Muscle of leg (tissue), 11 donors: ENCODE data around the gene ACER3. TPM values are rescaled to one million over a fixed set of nuclear protein-coding genes. Genes with fewer than 3 reads are reported as not detected.
"Not testable (repeated sequence)": the region's sequence is repeated elsewhere in the genome, so short reads cannot be mapped to it uniquely, and the experiment has no call there.

Source experiments
- DNase-seq: peaks from one replicate; pipeline ENCODE4 v3.0.0; 2013
- H3K27ac ChIP-seq: one replicate; pipeline ENCODE4 v1.5.1; 2013; ENCODE audit warnings: mild to moderate bottlenecking, low read length, control low read depth
- H3K27me3 ChIP-seq: one replicate; pipeline ENCODE4 v1.6.1; 2013; ENCODE audit warnings: low read length; ENCODE audit not compliant: control insufficient read depth, insufficient read depth
- H3K36me3 ChIP-seq: one replicate; pipeline ENCODE4 v1.6.1; 2013; ENCODE audit warnings: low read length; ENCODE audit not compliant: control insufficient read depth, insufficient read depth
- H3K4me1 ChIP-seq: one replicate; pipeline ENCODE4 v1.6.1; 2013; ENCODE audit warnings: low read length; ENCODE audit not compliant: control insufficient read depth, insufficient read depth
- H3K4me3 ChIP-seq: one replicate; pipeline ENCODE4 v1.5.1; 2013; ENCODE audit warnings: low read length, control low read depth
- H3K9me3 ChIP-seq: replicated peaks from 2 replicates; pipeline ENCODE4 v1.6.1; 2013; ENCODE audit warnings: low read depth, low read length; ENCODE audit not compliant: control insufficient read depth
- WGBS: methylation state at CpG from one replicate; pipeline ENCODE4 v1.1.5; 2013; ENCODE audit warnings: missing lambda C conversion rate; ENCODE audit not compliant: insufficient coverage; 5-methylcytosine and 5-hydroxymethylcytosine counted together
- polyA plus RNA-seq, 8 donors: library from polyadenylated mRNA; unstranded; fragments of 120-200 nt; gene quantifications; one replicate each; pipeline versions ENCODE4 v1.2.1 to v1.2.3, GENCODE V29; 2013; ENCODE audit warnings: inconsistent platforms in 1 of 8, low replicate concordance in 1 of 8; ENCODE audit not compliant: insufficient read length in 8 of 8, insufficient read depth in 1 of 8
- total RNA-seq: library from RNA; stranded (reverse); fragments of 120-200 nt; gene quantifications from one replicate; pipeline ENCODE4 v1.2.4, GENCODE V29; 2013

The ACER3 gene
- total and polyA plus RNA-seq, 9 donors = 4.5 to 10.3 (median 5.9) TPM

DNA sequence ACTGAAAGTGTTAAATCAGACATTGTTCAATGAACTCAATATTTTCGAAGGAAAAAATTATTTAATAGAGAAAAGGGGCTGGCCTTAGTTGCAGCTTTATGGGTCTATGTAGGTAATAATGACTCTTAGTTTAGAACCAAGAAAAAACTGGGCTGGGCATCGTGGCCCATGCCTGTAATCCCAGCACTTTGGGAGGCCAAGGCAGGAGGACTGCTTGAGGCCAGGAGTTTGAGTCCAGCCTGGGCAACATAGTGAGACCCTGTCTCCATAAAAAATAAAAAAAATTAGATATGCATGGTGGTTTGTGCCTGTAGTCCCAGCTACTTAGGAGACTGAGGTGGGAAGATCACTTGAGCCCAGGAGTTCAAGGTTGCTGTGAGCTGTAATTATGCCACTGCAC lies 2.1 kb downstream of the ACER3 start:
- DNase-seq, H3K27me3 ChIP-seq, H3K36me3 ChIP-seq, H3K9me3 ChIP-seq, H3K27ac ChIP-seq, H3K4me3 ChIP-seq: not testable (repeated sequence)
- H3K4me1 ChIP-seq = peaks cover 14% of the 10 kb centered on the region
- WGBS = no CpG with 5 or more reads among the region's 2 CpGs

DNA sequence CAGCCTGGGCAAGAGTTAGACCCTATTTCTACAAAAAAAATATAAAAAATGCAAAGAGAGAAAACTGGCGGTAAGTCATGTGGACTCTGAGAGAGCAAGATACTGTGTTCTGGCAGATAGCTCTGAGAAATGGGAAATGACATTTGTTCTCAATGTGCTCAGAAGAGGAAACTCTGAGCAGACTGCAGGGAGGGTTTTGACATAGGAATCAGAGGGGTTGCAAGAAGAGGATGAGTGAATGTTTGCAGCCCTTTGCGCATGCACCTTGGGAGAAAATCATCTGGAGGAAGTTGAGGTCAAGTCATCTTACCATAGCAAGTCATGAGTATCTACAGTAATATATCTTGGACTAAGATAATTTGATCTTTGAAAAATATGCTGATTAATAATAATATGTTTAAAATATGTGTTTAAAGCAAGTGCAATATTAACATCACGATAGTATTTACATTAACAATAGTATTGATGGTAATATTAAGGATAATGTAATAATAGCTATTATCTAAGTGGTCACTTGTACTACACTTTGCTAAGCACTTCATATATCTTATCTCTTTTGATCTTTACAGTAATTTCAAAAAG lies 2.6 kb downstream of the ACER3 start:
- no peak overlapping the region for H3K4me3 ChIP-seq
- 71% methylated on average over 1 of the region's 3 CpGs for WGBS
- H3K4me1 ChIP-seq = peaks cover 14% of the 10 kb centered on the region
- no peaks in the 10 kb centered on the region for H3K36me3 ChIP-seq
- H3K9me3 ChIP-seq = no peaks in the 10 kb centered on the region
- no peak overlapping the region for H3K27ac ChIP-seq
- peak; percentile 59 for DNase-seq
- H3K27me3 ChIP-seq = no peaks in the 10 kb centered on the region

DNA sequence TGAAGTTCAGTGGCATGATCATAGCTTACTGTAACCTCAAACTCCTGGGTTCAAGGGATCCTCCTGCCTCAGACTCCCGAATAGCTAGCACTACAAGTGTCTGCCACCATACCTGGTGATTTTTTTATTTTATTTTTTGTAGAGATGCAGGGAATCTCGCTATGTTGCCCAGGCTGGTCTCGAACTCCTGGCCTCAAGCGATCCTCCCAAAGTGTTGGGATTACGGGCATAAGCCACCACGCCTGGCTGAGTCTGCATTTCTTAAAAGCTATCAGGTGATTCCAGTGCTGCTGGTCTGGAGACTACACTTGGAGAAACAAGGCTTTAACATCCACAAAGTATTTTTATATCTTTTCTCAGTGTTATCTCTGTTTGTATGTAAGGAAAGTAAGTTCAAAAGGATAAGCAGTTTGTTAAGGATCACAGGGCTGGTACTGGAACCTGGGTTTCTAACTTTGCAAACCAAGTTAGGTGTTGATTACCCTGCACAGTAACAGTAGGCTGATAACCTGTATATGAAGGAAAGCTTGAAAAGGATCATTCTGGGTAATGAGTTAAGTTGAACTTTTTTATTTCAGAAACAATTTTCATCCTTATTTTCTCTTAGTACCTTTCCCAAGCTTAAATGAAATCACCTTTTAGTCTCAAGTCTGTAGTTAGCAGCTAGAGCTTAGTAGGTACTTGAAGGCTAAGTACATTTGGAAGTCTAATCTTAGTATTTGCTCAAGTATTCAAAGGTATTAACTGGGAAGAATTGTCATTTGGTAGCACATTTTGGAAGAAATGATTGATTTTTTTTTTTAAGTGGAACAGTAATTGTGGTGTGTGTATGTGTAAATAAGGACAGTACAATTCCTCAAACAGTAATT lies 12.5 kb downstream of the ACER3 start:
- H3K4me1 ChIP-seq = no peaks in the 10 kb centered on the region
- H3K9me3 ChIP-seq = no peaks in the 10 kb centered on the region
- 94% methylated on average over 4 of the region's 6 CpGs for WGBS
- no peak overlapping the region for H3K4me3 ChIP-seq
- DNase-seq = no peak
- no peaks in the 10 kb centered on the region for H3K27me3 ChIP-seq
- no peak overlapping the region for H3K27ac ChIP-seq
- H3K36me3 ChIP-seq = peaks cover 4% of the 10 kb centered on the region

DNA sequence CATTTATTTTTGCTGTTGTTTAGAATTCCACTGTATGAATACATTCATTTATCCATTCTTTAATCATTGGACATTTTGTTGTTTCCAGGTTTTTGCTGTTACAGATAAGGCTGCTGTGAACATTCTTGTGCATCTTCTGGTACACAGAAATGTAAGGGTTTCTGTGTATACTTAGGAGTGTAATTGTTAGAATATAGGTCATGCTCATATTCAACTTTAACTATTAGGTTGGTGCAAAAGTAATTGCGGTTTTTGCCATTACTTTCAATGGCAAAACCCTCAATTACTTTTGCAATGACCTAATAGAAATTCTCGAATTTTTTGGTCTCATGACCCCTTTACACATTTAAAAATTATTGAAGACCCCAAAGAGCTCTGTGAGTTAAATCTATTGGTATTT lies 17.3 kb downstream of the ACER3 start:
- Histone ChIP-seq H3K27me3 (no peaks in the 10 kb centered on the region), H3K27ac (no peak overlapping the region), H3K9me3 (no peaks in the 10 kb centered on the region), H3K4me1 (no peaks in the 10 kb centered on the region), H3K36me3 (no peaks in the 10 kb centered on the region), H3K4me3 (no peak overlapping the region)
- no peak for DNase-seq
- no CpG with 5 or more reads among the region's 2 CpGs for WGBS

DNA sequence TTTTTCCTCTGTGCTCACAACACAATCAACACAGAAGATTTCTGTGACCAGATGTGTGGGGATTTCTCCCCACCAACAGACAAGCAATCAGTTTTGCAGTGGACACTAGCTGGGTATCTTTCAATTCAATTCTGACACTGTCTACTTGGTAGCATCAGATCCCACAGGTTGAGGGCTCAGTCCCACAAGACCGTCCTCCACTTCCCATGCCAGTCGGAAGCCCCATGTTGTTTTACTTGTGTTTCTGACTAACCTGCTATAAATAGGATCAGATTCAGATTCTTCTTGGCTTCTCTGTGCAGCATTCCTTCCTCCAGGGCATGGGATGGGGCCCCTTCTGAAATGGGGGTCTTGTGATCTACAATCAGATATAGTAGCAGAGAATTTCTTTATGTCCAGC lies 19.6 kb downstream of the ACER3 start:
- DNase-seq = no peak
- no peak overlapping the region for H3K4me3 ChIP-seq
- no peaks in the 10 kb centered on the region for H3K36me3 ChIP-seq
- H3K27ac ChIP-seq = no peak overlapping the region
- H3K9me3 ChIP-seq = no peaks in the 10 kb centered on the region
- no peaks in the 10 kb centered on the region for H3K27me3 ChIP-seq
- 60% methylated on average over 1 of the region's 2 CpGs for WGBS
- peaks cover under 1% of the 10 kb centered on the region for H3K4me1 ChIP-seq

DNA sequence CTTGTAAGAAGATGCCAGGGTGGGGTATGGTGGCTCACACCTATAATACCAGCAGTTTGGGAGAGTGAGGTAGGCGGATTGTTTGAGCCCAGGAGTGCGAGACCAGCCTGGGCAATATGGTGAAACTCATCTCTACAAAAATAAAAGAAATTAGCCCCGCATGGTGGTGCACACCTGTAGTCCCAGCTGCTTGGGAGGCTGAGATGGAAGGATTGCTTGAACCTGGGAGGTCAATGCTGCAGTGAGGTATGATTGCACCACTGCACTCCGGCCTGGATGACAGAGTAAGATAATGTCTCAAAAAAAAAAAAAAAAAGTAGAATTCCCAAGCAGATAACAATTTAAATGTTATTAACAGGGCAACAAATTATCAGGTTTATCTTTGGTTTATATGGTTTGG lies 20.2 kb downstream of the ACER3 start:
- Histone ChIP-seq H3K4me3 (no peak overlapping the region), H3K27me3 (no peaks in the 10 kb centered on the region), H3K9me3 (no peaks in the 10 kb centered on the region), H3K36me3 (no peaks in the 10 kb centered on the region), H3K27ac (no peak overlapping the region), H3K4me1 (peaks cover 2% of the 10 kb centered on the region)
- no peak for DNase-seq
- no CpG with 5 or more reads among the region's 4 CpGs for WGBS

DNA sequence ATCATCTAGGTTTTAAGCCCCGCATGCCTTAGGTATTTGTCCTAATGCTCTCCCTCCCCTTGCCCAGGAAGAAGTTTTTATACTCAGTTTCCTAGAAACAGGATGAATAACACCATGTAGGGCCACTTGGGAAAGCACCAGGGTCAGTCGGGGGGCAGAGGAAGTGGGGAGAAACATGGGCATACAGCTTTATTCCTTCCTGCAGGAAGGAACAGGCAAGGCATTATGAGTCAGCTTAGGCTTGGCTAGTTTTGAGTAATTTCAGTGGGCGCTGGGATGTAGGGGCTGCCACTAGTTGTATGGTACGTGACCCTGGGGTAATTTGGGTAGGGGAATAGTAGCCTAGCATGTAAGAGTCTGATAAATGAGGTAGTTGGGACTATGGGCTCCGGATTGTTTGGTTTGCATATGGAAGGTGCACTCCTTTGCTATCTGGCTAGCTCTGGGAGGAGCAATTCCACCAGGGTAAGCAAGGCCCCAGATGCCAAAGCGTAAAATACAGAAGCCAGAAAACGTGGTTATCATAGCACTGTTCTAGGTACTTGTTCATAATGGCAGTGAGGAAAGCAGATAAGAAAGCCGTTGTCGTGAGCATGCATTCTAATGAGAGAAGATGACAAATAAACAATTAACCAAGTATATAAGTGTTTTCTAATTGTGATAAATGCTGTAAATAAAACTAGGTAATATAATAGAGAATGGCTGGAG lies 24.8 kb downstream of the ACER3 start:
- Histone ChIP-seq H3K4me1 (peaks cover 2% of the 10 kb centered on the region), H3K4me3 (no peak overlapping the region), H3K9me3 (no peaks in the 10 kb centered on the region), H3K27me3 (no peaks in the 10 kb centered on the region), H3K27ac (no peak overlapping the region), H3K36me3 (no peaks in the 10 kb centered on the region)
- 86% methylated on average over 4 of the region's 9 CpGs for WGBS
- peak; percentile 25 for DNase-seq

DNA sequence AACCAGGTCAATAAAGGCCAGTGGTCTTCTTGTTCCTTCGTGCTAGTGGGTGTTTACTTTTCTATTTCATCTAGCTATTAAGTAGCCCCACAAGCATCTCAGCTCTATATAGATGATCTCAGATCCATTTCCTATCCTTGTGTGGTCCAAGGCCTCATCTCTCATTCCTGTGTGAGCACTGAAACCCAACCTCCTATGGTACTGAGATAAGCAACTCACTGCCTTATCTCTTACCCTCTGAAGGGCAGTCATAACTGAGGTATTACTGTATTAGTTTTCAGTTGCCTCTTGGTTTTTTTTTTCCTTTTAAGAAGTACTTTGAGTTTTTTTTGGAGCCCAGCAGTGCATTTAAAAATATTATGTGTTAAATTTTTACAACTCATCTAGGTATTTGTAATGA lies 28.3 kb downstream of the ACER3 start:
- Histone ChIP-seq H3K4me3 (no peak overlapping the region), H3K36me3 (no peaks in the 10 kb centered on the region), H3K9me3 (no peaks in the 10 kb centered on the region), H3K27ac (no peak overlapping the region), H3K27me3 (no peaks in the 10 kb centered on the region), H3K4me1 (peaks cover 2% of the 10 kb centered on the region)
- WGBS = no CpG with 5 or more reads among the region's 1 CpG
- DNase-seq = no peak

DNA sequence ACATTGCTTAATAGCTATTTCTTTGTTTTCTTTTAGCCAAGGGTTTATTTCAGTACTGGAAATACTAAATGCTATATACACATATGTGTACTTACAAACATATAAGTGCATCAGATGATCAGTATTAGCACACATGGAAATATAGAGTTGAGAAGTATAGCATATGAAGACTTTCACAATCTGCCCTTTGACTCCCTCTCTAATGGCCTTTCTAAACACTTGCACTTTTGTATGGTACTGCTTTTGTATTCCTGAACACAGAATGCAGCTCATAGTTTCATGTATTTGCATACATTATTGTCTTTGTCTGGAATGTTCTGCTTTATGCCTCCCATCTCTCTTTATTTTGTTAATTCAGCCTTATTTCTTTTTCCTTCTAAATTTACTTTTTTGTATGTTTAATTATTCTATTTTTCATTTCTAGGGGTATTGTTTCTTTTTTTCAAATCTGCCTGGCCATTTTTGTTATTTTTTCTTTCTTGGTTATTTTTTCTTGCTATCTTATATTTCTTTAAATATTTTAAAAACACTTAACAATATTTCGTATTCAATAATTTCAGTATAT lies 28.8 kb downstream of the ACER3 start:
- no peaks in the 10 kb centered on the region for H3K27me3 ChIP-seq
- H3K9me3 ChIP-seq = no peaks in the 10 kb centered on the region
- no peak overlapping the region for H3K27ac ChIP-seq
- no peak for DNase-seq
- no CpG with 5 or more reads among the region's 1 CpG for WGBS
- no peak overlapping the region for H3K4me3 ChIP-seq
- peaks cover 2% of the 10 kb centered on the region for H3K4me1 ChIP-seq
- no peaks in the 10 kb centered on the region for H3K36me3 ChIP-seq

DNA sequence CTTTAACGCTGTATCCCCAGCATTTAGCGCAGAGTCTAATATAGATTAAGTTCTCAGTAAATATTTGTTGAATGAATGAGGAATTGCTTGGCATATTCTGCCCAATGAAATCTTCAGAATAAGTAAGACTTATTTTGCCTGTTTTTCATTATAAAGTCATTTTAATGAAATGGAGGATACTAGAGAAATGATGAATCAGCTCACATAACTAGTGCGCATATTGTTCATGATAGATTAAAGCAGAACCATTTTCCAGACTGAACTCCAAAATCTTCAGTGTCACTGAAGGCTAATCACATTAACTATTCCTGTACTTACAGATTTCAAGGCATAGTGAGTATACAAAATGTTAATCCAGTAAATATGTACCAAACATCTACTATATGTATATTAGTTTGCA lies 29.6 kb downstream of the ACER3 start:
- H3K27ac ChIP-seq = no peak overlapping the region
- DNase-seq = no peak
- H3K4me1 ChIP-seq = peaks cover 2% of the 10 kb centered on the region
- WGBS = no CpG with 5 or more reads among the region's 3 CpGs
- H3K4me3 ChIP-seq = no peak overlapping the region
- H3K9me3 ChIP-seq = no peaks in the 10 kb centered on the region
- no peaks in the 10 kb centered on the region for H3K36me3 ChIP-seq
- no peaks in the 10 kb centered on the region for H3K27me3 ChIP-seq
